ENCODE measurements around the gene GDF3. TPM values are rescaled to one million over a fixed set of nuclear protein-coding genes. Genes with fewer than 3 reads are reported as not detected.
"Not testable (repeated sequence)": the region's sequence is repeated elsewhere in the genome, so short reads cannot be mapped to it uniquely, and the experiment has no call there.

Gene GDF3
- total and polyA plus RNA-seq, 7 experiments from 2014 or later: not detected

- CTCF ChIA-PET: no interaction called here
- H3K27ac Mint-ChIP-seq: no peak overlapping the region
These were observed 879 bp downstream of the GDF3 start for GRCh38 chr12:7694556-7695236.

GRCh38 chr12:7693793-7694192, 1.8 kb downstream of the GDF3 start:
- POLR2A ChIA-PET: no interaction called here
- peak overlapping the region in 1 of 10 donors; percentile 25 for H3K4me3 Mint-ChIP-seq
- no peaks in the 10 kb centered on the region for H3K9me3 ChIP-seq (ENCODE audit: control insufficient read depth in 2 of 3, low read length in 3 of 3)
- no peaks in the 10 kb centered on the region for H3K9me3 Mint-ChIP-seq
- DNase-seq (no peak), ATAC-seq (peak; percentile 29)
- peaks cover 0 to 15% (median 12%) of the 10 kb centered on the region in 7 donors for H3K4me1 Mint-ChIP-seq
- H3K4me1 ChIP-seq (ENCODE audit: control insufficient read depth in 2 of 2, insufficient read depth in 2 of 2, low read length in 2 of 2): no peaks in the 10 kb centered on the region
- H3K27ac Mint-ChIP-seq: peak overlapping the region in 1 of 9 donors; percentile 6
- no peaks in the 10 kb centered on the region for H3K27me3 ChIP-seq (ENCODE audit: control insufficient read depth in 2 of 2, insufficient read depth in 2 of 2, low read length in 2 of 2)
- no peak overlapping the region for H3K27ac ChIP-seq (ENCODE audit: low read depth, low read length)
- peaks cover 0 to 18% (median 10%) of the 10 kb centered on the region in 5 donors for H3K27me3 Mint-ChIP-seq
- intact Hi-C loops (cut with micrococcal nuclease): no loop called here
- H3K4me3 ChIP-seq (ENCODE audit: low read length): no peak overlapping the region
- H3K36me3 Mint-ChIP-seq: no peaks in the 10 kb centered on the region
- CTCF ChIA-PET: no interaction called here
- H3K36me3 ChIP-seq (ENCODE audit: control insufficient read depth in 2 of 3, insufficient read depth in 3 of 3, low read length in 3 of 3): no peaks in the 10 kb centered on the region

More at GRCh38 chr12:7694556-7695236, 879 bp downstream of the GDF3 start:
- no peaks in the 10 kb centered on the region for H3K9me3 ChIP-seq (ENCODE audit: control insufficient read depth in 2 of 3, low read length in 3 of 3)
- H3K27me3 Mint-ChIP-seq: peaks cover 0 to 18% (median 11%) of the 10 kb centered on the region in 5 donors
- H3K27me3 ChIP-seq (ENCODE audit: control insufficient read depth in 2 of 2, insufficient read depth in 2 of 2, low read length in 2 of 2): no peaks in the 10 kb centered on the region
- POLR2A ChIA-PET: no interaction called here
- H3K4me1 ChIP-seq (ENCODE audit: control insufficient read depth in 2 of 2, insufficient read depth in 2 of 2, low read length in 2 of 2): no peaks in the 10 kb centered on the region
- no peak overlapping the region for H3K4me3 ChIP-seq (ENCODE audit: low read length)
- DNase-seq (no peak), ATAC-seq (no peak)
- H3K36me3 ChIP-seq (ENCODE audit: control insufficient read depth in 2 of 3, insufficient read depth in 3 of 3, low read length in 3 of 3): no peaks in the 10 kb centered on the region
- H3K36me3 Mint-ChIP-seq: no peaks in the 10 kb centered on the region
- H3K4me3 Mint-ChIP-seq: no peak overlapping the region
- H3K27ac ChIP-seq (ENCODE audit: low read depth, low read length): no peak overlapping the region
- intact Hi-C loops (cut with micrococcal nuclease): no loop called here
- peaks cover 0 to 15% (median 12%) of the 10 kb centered on the region in 7 donors for H3K4me1 Mint-ChIP-seq
- H3K9me3 Mint-ChIP-seq: no peaks in the 10 kb centered on the region

GRCh38 chr12:7681535-7681934, 14.0 kb downstream of the GDF3 start:
- no peaks in the 10 kb centered on the region for H3K4me1 ChIP-seq (ENCODE audit: control insufficient read depth in 2 of 2, insufficient read depth in 2 of 2, low read length in 2 of 2)
- ATAC-seq (no peak), DNase-seq (no peak)
- ChIA-PET CTCF (no interaction called here), POLR2A (no interaction called here)
- H3K9me3 Mint-ChIP-seq: no peaks in the 10 kb centered on the region
- no peaks in the 10 kb centered on the region for H3K36me3 ChIP-seq (ENCODE audit: control insufficient read depth in 2 of 3, insufficient read depth in 3 of 3, low read length in 3 of 3)
- H3K4me3 Mint-ChIP-seq: no peak overlapping the region
- H3K36me3 Mint-ChIP-seq: no peaks in the 10 kb centered on the region
- no peak overlapping the region for H3K27ac ChIP-seq (ENCODE audit: low read depth, low read length)
- H3K27me3 ChIP-seq (ENCODE audit: control insufficient read depth in 2 of 2, insufficient read depth in 2 of 2, low read length in 2 of 2): no peaks in the 10 kb centered on the region
- H3K4me3 ChIP-seq (ENCODE audit: low read length): no peak overlapping the region
- H3K9me3 ChIP-seq (ENCODE audit: control insufficient read depth in 2 of 3, low read length in 3 of 3): no peaks in the 10 kb centered on the region
- no peak overlapping the region for H3K27ac Mint-ChIP-seq
- intact Hi-C loops (cut with micrococcal nuclease): no loop called here
- H3K27me3 Mint-ChIP-seq: no peaks in the 10 kb centered on the region
- peaks cover 0 to 4% (median 3%) of the 10 kb centered on the region in 7 donors for H3K4me1 Mint-ChIP-seq

GRCh38 chr12:7679251-7680045, 16.1 kb downstream of the GDF3 start:
- no peaks in the 10 kb centered on the region for H3K9me3 Mint-ChIP-seq
- CTCF ChIA-PET: no interaction called here

GRCh38 chr12:7678744-7679143, 16.8 kb downstream of the GDF3 start:
- Mint-ChIP-seq H3K27me3 (peaks cover 0 to 10% (median 7%) of the 10 kb centered on the region in 5 donors), H3K4me3 (no peak overlapping the region), H3K9me3 (no peaks in the 10 kb centered on the region), H3K27ac (no peak overlapping the region), H3K36me3 (no peaks in the 10 kb centered on the region), H3K4me1 (peaks cover 0 to 4% (median 3%) of the 10 kb centered on the region in 7 donors)
- H3K4me3 ChIP-seq (ENCODE audit: low read length): no peak overlapping the region
- no peak overlapping the region for H3K27ac ChIP-seq (ENCODE audit: low read depth, low read length)
- H3K36me3 ChIP-seq (ENCODE audit: control insufficient read depth in 2 of 3, insufficient read depth in 3 of 3, low read length in 3 of 3): no peaks in the 10 kb centered on the region
- ATAC-seq (no peak), DNase-seq (no peak)
- H3K9me3 ChIP-seq (ENCODE audit: control insufficient read depth in 2 of 3, low read length in 3 of 3): no peaks in the 10 kb centered on the region
- no peaks in the 10 kb centered on the region for H3K27me3 ChIP-seq (ENCODE audit: control insufficient read depth in 2 of 2, insufficient read depth in 2 of 2, low read length in 2 of 2)
- ChIA-PET POLR2A (no interaction called here), CTCF (no interaction called here)
- intact Hi-C loops (cut with micrococcal nuclease): no loop called here
- H3K4me1 ChIP-seq (ENCODE audit: control insufficient read depth in 2 of 2, insufficient read depth in 2 of 2, low read length in 2 of 2): no peaks in the 10 kb centered on the region

More at GRCh38 chr12:7679251-7680045, 16.1 kb downstream of the GDF3 start:
- Mint-ChIP-seq H3K36me3 (no peaks in the 10 kb centered on the region), H3K27me3 (peaks cover 0 to 8% (median 7%) of the 10 kb centered on the region in 5 donors), H3K27ac (no peak overlapping the region), H3K4me3 (no peak overlapping the region), H3K4me1 (peaks cover 0 to 4% (median 3%) of the 10 kb centered on the region in 7 donors)
- DNase-seq: no peak
- Histone ChIP-seq H3K27me3 (ENCODE audit: control insufficient read depth in 2 of 2, insufficient read depth in 2 of 2, low read length in 2 of 2) (no peaks in the 10 kb centered on the region), H3K27ac (ENCODE audit: low read depth, low read length) (no peak overlapping the region), H3K36me3 (ENCODE audit: control insufficient read depth in 2 of 3, insufficient read depth in 3 of 3, low read length in 3 of 3) (no peaks in the 10 kb centered on the region), H3K9me3 (ENCODE audit: control insufficient read depth in 2 of 3, low read length in 3 of 3) (no peaks in the 10 kb centered on the region), H3K4me1 (ENCODE audit: control insufficient read depth in 2 of 2, insufficient read depth in 2 of 2, low read length in 2 of 2) (no peaks in the 10 kb centered on the region), H3K4me3 (ENCODE audit: low read length) (no peak overlapping the region)
- intact Hi-C loops (cut with micrococcal nuclease): no loop called here
- POLR2A ChIA-PET: no interaction called here
- ATAC-seq: no peak

GRCh38 chr12:7677432-7677888, 18.1 kb downstream of the GDF3 start:
- ATAC-seq (peak; percentile 66), DNase-seq (peak in 6 of 9 donors; percentile 1 to 26 (median 12))
- intact Hi-C loops (cut with micrococcal nuclease): loop anchor here in 1 of 2 donors (1.0 kb wide), 1 partner anchor 130 kb away; no protein-coding TSS in a partner anchor
- H3K36me3 Mint-ChIP-seq; H3K27me3 ChIP-seq (ENCODE audit: control insufficient read depth in 2 of 2, insufficient read depth in 2 of 2, low read length in 2 of 2); H3K9me3 ChIP-seq (ENCODE audit: control insufficient read depth in 2 of 3, low read length in 3 of 3); CTCF ChIA-PET; H3K27ac Mint-ChIP-seq; POLR2A ChIA-PET; H3K9me3 Mint-ChIP-seq; H3K36me3 ChIP-seq (ENCODE audit: control insufficient read depth in 2 of 3, insufficient read depth in 3 of 3, low read length in 3 of 3); H3K4me1 Mint-ChIP-seq; H3K4me1 ChIP-seq (ENCODE audit: control insufficient read depth in 2 of 2, insufficient read depth in 2 of 2, low read length in 2 of 2); H3K4me3 ChIP-seq (ENCODE audit: low read length); H3K27me3 Mint-ChIP-seq; H3K27ac ChIP-seq (ENCODE audit: low read depth, low read length): not testable (repeated sequence)
- peak overlapping the region in 8 of 10 donors; percentile 28 to 77 (median 46) for H3K4me3 Mint-ChIP-seq
